GM03348 (cell line): Measurements from ENCODE around the gene DOCK11.
A peak's percentile ranks its signal among the peaks of the same experiment; 100 is the strongest.

Experiments used
- DNase-seq: peaks from one replicate; pipeline ENCODE4 v3.0.0; 2012; ENCODE audit warnings: low spot score

Gene DOCK11

DNA sequence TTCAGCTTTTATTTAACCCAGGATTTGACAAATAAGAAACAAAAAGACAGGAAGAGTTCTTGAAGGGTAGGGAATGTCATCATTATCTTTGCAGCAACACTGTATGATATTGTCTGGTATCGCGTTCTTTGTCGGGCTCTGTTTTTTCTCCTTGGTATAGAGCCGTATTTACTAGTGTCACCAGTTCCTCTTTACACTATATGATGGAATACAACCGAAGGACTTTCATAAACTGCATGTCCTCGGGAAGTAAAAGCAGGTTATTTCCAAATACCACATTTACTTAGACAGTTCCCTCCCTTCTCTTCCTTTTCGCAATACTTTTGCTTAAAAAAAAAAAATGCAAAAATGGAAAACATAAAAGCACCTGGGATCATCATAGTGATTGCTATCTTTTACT lies 135.2 kb downstream of the DOCK11 start:
- DNase-seq: no peak

DNA sequence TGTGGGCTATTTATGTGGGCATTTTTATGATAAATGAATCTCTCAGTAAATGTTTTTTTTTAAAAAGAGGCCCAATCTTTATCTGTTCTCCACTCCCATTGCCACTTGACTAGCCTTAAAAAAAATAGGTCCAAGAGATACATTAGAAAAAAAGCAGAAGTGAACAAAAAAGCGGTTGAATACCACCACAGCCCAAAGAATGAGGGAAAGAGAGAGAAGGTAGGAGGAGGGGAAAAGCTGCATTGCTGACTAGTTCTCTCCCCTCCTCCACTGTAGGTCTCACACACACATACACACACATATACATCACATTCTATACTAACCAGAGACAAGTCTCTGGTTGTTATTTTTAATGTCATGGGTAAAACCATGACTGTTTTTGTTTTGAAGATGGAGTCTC lies 136.0 kb downstream of the DOCK11 start:
- DNase-seq: no peak

DNA sequence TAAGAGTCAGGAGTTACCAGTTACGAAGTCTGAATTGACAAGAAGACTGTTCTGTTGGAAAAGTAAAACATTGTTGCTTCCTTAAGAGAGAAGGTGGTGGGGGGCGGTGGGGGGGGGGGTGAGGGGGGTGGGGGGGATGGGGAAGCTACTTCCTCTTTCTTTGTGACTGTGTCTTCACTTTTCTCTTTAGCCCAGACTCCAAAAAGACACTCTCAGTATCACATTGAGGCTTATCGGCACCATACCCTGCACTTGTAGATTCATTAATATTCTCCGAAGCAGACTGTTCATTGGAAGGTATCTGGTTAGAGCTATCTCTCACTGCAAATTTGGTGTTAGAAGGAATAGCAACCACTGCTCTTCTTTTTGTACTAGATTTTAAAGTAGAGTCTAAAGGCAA lies 137.2 kb downstream of the DOCK11 start:
- no peak for DNase-seq

DNA sequence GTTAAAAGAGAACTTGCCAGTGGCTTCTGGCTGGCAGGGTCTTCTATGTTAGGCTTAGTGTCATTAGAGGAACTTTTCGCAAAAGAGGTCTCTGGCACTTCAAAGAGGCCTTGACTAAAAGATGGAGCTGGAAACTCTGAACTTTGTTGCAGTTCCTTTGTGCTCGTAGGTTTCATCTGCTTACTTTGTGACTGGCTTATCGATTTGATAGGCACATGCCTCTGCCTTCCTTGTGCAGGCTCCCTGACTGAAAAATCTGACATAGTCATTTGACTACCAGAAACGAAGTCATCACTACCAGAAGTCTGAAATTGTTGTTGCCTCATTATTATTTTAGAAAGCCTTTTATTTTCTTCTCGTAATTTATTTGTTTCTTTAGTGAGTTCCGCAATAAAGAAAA lies 137.9 kb downstream of the DOCK11 start:
- no peak for DNase-seq

DNA sequence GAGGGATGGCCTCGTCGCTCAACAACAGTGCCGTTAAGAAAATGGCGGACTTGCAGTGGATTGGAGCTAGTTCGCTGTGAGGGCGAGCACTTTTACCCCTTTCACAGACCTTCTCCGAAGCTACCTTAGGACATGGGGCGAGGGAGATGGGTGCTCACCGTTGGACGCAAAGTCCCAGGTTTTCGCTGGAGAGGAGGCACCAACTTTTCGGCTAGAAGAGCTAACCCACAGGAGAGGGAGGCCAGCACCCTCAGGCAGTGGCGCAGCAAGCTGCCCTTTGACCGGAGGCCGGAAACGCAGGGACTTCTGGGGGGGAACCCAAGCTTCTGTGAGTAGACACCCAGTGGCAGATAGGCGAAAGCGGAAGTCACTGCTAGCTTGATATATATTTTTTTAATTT lies 138.7 kb downstream of the DOCK11 start:
- DNase-seq: no peak

DNA sequence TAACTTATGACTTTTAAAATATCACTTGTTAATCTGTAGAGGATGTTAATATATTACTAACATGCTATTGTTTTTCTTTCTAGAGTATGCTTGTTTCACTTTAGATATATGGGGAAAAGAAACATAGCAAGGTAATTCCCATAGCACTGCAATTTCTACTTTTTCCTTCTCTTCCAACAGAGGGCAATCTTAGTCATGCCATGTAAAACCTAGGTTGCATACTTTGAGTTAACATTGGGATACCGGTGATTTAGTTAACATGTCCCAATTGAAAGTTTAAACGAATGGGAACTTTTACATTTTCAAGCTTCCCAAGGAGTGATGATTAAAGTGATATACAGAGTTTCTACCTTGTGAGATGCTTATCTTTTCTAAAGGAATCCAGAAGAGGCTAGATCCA lies 142.4 kb downstream of the DOCK11 start:
- no peak for DNase-seq

DNA sequence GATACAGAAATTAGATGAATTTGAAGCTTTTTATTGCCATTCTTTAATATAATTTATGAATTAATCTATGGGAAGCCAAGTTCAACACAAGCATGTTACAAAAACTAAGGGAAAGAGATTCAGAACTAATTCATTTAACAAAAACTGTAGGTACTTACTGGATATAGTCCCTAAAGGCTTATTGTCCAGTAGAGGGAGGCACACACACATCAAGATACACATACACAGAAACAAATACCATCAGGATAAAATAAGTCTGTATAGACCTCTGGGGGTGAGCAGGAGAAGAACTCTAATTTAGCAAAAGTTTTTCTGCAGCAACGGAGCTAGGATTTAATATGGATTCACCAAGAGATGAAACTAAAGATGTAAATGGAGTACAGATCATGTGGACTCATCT lies 148.8 kb downstream of the DOCK11 start:
- peak; percentile 4 for DNase-seq

DNA sequence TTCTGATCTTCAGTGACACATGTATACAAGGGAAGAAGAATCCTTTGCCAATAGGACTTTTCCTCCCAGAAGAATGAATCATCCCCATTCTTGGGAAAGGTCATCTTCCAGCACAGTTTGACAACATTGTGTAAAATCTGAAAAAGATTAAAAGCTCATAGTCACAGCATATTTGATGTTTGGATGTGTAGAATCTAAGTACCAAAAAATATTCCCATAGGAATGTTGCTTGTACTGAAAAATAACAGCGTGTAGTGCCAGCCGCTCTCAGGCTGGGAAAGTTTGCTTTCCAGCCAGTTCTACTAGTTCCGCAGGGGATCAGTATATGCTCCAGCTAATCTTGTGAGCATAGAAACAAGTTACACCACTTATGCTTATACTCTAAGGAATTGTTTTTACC lies 157.1 kb downstream of the DOCK11 start:
- DNase-seq: peak; percentile 8

DNA sequence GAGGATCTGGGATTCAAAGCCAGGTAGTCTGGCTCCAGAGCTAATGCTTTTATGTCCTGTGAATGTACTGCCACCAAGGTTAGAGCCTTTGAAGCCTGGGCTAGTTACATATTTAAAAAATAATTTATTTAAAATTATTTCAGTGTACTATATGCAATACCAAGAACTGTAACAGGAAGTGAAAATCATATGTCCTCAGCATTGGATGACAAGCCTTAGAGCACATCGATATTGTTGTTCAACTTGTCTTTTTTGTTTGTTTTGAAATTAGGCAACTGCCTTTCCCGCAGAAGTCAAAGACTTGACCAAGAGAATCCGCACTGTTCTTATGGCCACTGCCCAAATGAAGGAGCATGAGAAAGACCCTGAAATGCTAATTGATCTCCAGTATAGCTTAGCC lies 158.7 kb downstream of the DOCK11 start:
- no peak for DNase-seq

DNA sequence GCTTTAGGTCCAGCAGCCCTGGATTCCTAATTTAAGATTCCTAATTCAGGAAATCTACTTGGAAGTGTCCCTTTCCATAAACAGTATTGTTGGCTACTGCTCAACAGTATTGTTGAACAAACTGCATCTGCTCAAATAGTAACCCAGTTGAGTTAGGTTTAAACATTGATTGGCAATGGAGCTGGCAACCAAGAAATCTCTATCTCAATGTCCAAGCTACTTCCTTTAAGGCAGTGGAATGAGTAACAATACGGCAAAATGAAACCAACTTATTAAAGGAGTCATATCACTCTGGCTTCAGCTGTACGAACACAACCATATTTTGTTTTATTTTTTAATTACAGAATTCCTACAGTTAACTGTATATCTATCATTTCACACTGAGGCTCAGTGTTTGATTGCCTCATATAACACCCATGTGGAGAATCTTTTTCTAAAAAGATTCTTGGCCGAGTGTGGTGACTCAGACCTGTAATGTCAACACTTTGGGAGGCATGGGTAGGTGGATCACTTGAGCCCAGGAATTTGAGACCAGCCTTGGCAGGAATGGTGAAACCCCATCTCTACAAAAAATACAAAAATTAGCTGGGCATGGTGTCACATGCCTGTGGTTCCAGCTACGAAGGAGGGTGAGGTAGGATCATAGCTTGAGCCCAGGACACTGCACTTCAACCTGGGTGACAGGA lies 160.1 kb downstream of the DOCK11 start:
- DNase-seq: peak; percentile 2

DNA sequence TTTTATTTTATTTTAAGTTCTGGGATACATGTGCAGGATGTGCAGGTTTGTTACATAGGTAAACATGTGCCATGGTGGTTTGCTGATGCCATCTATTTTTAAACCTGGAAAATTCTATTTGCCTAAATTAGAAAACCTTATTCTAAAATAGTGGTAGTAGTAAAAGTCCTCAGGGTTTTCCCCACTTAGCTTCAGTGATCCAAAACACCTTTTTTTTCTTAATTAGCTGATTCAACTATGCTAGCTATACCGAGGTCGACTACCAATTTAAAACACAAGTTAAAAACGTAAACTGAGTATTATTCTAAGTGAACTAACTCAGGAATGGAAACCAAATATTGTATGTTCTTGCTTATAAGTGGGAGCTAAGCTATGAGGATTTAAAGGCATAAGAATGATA lies 161.8 kb downstream of the DOCK11 start:
- DNase-seq: no peak

DNA sequence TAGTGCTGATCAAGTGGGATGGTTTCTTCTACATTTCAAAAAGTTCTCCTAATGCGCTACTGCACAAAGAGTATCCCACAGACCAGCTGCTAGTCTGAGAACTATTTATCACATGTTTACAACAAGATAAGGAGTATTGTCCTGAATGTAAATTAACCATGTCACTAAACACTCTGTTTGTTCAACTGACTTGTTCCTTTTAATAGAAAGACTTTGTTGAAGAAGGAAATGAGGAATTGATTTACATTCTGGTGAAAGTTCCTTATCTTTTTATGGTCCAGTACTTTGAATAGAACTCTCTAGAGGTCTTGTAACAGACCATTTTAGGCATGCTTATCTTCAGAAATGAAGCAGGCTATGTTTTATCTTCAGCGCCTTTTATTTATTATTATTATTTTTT lies 164.5 kb downstream of the DOCK11 start:
- DNase-seq: no peak

DNA sequence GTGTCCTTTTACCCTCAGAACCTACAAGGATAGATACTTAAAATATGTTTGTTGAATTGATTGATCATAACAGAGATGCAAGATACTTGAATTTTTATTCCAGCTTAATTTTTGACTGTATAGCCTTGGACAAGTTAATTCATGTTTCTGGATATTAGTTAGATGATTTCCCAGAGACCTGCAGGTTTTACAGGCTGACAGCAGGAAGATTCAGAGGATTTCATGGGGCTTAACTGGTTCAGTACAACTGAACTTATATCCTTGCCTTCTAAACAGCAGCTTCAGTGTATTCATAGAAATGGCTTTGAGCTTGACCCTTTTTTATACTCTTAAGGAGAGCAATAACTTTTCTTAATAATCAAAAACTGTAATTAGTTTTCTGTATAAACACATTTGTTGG lies 169.6 kb downstream of the DOCK11 start:
- DNase-seq: no peak

DNA sequence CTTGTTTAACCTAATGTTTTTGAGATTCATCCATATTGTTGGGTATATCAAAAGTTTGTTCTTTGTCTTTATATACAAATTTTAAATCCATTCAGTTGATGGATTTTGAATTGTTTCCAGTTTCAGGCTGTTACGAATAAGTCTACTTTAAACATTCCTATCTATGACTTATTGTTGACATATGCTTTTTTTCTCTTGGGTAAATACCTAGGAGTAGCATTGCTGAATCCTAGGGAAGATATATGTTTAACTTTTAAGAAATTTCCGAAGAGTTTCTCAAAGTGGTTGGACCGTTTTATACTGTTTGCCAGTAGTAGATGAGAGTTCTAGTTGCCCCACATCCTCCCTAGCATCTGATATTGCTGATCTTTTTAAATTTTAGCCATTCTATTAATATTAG lies 170.9 kb downstream of the DOCK11 start:
- DNase-seq: no peak

DNA sequence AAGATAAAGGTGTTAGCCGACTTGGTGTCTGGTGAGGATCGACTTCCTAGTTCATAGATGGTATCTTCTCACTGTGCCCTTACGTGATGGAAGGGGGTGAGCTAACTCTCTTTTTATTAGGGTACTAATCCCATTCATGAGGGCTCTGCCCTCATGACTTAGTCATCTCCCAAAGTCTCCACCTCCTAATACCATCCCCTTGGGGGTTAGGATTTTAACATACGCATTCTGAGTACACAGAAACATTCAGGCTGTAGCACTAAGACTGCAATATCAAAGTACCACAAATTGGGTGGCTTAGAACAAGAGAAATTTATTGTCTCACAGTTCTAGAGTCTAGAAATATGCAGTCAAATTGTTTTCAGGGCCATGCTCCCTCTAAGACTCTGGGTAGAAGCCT lies 173.8 kb downstream of the DOCK11 start:
- no peak for DNase-seq

DNA sequence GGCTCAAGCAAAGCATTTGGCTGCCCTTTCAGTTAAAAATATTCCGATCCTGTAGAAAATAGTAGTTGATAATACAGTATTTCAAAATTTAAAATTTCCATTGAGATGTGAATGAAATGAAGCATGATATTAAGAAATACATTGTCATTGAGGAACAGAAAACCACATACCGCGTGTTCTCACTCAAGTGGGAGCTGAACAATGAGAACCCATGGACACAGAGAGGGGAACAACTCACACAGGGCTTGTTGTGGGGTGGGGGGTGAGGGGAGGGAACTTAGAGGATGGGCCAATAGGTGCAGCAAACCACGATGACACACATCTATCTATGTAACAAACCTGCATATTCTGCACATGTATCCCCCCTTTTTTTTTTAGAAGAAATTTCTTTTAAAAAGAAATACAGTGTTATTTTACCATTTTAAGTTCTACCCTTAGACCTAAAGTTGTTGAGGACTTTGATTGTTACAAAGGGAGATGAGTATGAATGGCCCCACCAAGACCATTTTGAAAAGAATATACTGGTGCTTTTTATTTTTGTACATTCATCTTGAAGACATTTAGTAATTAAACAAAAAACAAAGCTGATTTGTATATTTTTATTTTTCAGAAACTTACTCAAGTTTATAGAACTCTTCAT lies 179.8 kb downstream of the DOCK11 start:
- no peak for DNase-seq

DNA sequence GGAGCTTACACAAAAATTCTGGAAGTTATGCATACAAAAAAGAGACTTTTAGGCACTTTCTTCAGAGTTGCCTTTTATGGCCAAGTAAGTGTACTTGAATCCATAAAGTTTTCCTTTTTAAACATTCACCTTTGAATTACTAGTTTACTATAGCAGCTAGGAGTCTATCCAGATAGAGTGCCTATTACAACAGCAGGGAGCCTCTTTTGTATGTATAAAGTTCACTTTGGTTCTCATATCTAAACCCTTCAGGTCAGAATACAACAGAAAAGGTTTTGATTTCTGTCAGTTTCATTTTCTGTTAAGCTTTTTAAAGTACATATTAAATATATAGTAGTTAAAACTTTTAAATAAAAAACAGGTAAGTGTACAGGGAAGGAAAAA lies 180.3 kb downstream of the DOCK11 start:
- no peak for DNase-seq

DNA sequence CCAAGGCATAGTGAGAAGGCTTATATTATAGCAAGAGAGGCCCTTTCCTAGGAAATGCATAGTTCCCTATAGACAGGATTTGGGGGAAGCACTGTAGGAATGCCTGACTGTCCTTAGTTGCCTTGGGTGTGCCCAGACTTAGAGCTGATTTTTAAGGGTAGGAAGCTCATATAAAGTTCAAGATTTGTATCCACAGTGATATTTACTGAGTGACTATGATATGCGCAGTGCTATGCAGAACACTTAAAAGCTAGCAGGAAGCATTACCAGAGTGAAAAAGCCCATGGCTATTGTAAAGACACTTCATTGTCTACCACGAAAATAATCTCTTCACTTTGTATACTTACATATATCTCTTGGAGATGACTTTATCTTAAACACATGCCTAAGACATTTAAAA lies 181.7 kb downstream of the DOCK11 start:
- DNase-seq: no peak

DNA sequence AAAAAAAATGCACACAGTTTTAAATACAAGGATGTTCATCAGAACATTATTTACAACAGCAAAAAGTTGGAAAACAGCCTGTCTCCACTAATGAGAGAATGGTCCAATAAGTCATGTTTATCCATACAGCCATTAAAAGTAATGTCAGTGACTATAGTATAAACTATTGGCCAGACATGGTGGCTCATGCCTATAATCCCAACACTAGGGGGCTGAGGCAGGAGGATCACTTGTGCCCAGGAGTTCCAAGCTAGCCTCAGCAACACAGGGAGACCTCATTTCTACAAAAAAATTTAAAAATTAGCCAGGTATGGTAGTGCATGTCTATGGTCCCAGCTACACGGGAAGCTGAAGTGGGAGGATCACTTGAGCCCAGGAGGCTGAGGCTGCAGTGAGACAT lies 183.7 kb downstream of the DOCK11 start:
- DNase-seq: no peak

DNA sequence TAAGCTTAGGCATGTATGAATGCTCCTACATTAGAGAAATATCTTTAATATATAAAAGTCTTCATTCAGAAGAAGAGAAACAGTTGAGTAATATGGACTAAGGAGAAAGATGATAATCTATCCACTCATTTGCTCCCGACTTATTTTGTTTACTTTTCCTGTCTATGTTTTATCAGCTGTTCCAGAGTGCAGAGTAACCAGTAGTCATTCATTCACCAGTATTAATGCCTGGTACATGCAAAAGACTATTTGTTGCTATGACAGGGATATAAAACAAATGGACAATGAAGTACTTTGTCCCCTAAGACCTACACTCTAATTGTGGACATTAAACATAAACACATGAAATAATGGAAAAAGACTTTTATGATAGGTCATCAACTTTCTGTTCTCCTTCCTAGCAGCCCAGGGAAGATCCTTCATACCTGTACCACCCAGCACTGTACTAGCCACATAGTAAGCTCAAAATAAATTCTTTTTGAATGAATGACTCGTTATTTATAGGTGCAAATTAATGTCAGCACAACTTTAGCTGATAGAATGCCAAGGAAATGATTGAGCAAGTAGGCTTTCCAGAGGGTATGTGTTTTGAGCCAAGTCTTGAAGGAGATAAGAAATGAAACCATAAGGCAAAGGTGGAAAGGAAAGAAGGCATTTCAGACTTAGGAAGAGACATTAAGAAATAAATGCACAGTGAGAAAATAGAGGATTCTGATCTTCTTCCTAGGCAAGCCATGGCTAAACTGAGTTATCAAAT lies 186.8 kb downstream of the DOCK11 start:
- no peak for DNase-seq

DNA sequence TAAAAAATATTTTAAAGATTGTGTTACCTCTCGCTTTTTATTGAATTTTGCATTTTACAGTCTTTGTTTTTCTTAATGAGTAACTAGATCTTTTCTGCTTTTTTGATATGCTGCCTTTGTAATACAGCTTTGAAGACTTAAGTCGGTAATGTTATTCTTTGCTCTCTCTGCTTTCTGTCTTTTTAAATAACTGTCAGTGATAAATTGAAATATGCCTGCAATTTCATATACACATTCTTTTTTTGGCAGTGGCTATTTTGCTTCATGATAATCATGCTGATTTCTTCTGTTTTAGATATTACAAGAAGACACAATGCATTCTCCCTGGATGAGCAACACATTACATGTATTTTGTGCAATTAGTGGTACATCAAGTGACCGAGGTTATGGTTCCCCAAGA lies 189.8 kb downstream of the DOCK11 start:
- no peak for DNase-seq

DNA sequence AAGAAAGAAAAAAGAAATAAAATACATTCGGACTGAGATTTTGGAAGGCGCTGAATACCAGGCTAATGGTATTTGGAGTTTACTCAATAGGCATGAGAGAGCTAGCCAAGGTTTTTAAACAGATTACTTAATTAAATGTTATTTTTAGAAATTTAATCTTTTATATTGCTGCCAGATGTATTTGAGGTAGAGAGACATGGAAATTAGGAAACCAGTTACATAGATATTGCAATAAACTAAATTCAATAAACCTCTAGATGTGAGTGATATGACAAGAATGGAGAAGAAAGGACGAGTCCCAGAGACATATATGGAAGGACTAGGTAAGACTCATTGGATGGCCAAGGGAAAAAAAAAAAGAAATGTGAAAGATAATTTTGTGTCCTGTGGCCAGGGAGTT lies 193.3 kb downstream of the DOCK11 start:
- DNase-seq: no peak

DNA sequence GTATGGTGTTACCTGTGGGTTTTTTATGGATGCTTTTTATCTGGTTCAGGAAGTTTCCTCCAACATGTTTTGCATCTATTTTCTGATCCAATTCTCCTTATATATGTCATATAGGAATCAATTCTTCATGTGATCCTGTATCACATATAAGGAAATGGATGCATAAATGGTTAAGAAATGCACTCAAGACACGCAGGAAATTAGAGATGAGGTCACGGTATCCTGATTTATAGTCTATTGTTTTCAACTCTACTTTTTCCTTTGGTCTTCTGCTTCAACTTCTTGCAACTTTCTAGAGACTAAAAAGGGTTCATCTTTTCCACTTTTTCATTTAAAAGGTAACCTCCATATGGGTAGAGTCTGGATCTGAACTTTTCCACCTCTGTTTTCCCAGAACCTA lies 198.2 kb downstream of the DOCK11 start:
- DNase-seq: no peak

DNA sequence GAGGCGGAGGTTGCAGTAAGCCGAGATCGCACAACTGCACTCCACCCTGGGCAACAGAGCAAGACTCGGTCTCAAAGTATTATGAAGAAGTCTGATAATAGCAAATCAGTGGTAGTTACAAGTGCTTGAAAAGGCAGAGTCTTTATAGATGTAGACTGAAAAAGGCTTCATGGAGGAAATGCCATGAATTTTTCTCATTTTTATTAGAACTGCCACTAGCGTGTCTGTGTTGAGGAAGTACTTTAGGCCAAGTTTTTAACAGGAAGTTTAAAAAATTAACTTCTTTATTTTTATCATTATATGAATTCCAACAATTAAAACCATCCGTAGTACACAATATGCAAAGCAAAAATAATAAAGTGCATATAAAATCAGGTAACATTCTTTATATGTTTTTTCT lies 199.0 kb downstream of the DOCK11 start:
- peak; percentile 6 for DNase-seq
